ENCODE results near the gene LMNA. TPM values are rescaled to one million over a fixed set of nuclear protein-coding genes. Genes with fewer than 3 reads are reported as not detected.

LMNA gene
- total RNA-seq, 1 experiment from 2014 or later: 51.0 TPM

- peak; percentile 67; the same call in 2 of the 3 replicates for TF ChIP-seq CTCF (conservative IDR thresholded peaks at IDR 0.05)
- Histone ChIP-seq H3K79me2 (ENCODE audit: insufficient read depth, low read length) (no peaks in the 10 kb centered on the region), H3K56ac (ENCODE audit: insufficient read length, low read depth, low read length) (no peak overlapping the region), H4K20me1 (ENCODE audit: control insufficient read depth, insufficient read depth, insufficient read length) (no peaks in the 10 kb centered on the region), H3K4me1 (ENCODE audit: insufficient read depth, low read length) (peaks cover 9% of the 10 kb centered on the region; the same call in 1 of the 2 replicates), H2BK120ac (ENCODE audit: low read depth, low read length, poor library complexity, severe bottlenecking) (no peak overlapping the region), H3K14ac (ENCODE audit: insufficient read depth, low read length) (peak overlapping the region; percentile 54; the same call in 1 of the 2 replicates), H2BK12ac (ENCODE audit: insufficient read length, low read depth, low read length) (no peak overlapping the region), H3K79me1 (ENCODE audit: insufficient read depth, low read depth, low read length, poor library complexity, severe bottlenecking) (no peaks in the 10 kb centered on the region), H4K5ac (ENCODE audit: insufficient read length, low read depth, low read length) (no peak overlapping the region), H3K27ac (ENCODE audit: insufficient read length, low read depth, low read length) (peak overlapping the region; percentile 71), H2AK5ac (ENCODE audit: insufficient read length, low read length) (no peak overlapping the region), H3K9me3 (ENCODE audit: control insufficient read depth, low read depth, low read length) (no peaks in the 10 kb centered on the region), H3K4me2 (ENCODE audit: insufficient read depth, insufficient read length, low read length) (peak overlapping the region; percentile 17), H3K27me3 (ENCODE audit: insufficient read depth, low read length) (no peaks in the 10 kb centered on the region), H2BK5ac (ENCODE audit: insufficient read length, low read length) (no peak overlapping the region), H3K18ac (ENCODE audit: insufficient read length, low read depth, low read length) (peak overlapping the region; percentile 85), H3K9ac (ENCODE audit: extremely low read depth, insufficient read length, low read length) (no peak overlapping the region), H2AFZ (ENCODE audit: low read length) (no peak overlapping the region), H2BK20ac (ENCODE audit: low read depth, low read length, poor library complexity, severe bottlenecking) (no peak overlapping the region), H3K4ac (ENCODE audit: low read depth, low read length) (no peak overlapping the region), H3K23ac (ENCODE audit: insufficient read length, low read depth, low read length) (no peak overlapping the region), H4K91ac (ENCODE audit: insufficient read length, low read depth, low read length) (no peak overlapping the region), H3T11ph (ENCODE audit: low read length) (no peak overlapping the region), H3K23me2 (ENCODE audit: insufficient read length, low read depth, low read length, poor library complexity, severe bottlenecking) (no peaks in the 10 kb centered on the region), H4K8ac (replicated peaks; ENCODE audit: insufficient read length, low read depth, low read length) (no peak overlapping the region), H2BK15ac (ENCODE audit: low read depth, low read length) (no peak overlapping the region)
- H3K4me1 Mint-ChIP-seq: peaks cover 55 to 64% of the 10 kb centered on the region in 2 experiments
- H3K4me3 Mint-ChIP-seq: peak overlapping the region; percentile 14 to 36
- H3K9me3 Mint-ChIP-seq: no peaks in the 10 kb centered on the region
- no peaks in the 10 kb centered on the region for H3K27me3 Mint-ChIP-seq (ENCODE audit: low read depth)
- peak; percentile 94 for DNase-seq
- WGBS (ENCODE audit: extremely low coverage, insufficient read length, low lambda C conversion rate): no CpG with 5 or more reads among the region's 14 CpGs
- peak overlapping the region; percentile 87 to 98 (median 93); a peak in 6 of 7 replicates for H3K27ac Mint-ChIP-seq
- H3K36me3 Mint-ChIP-seq (ENCODE audit: insufficient read depth in 1 of 3, low read depth in 3 of 3): peaks cover 0 to 12% (median 5%) of the 10 kb centered on the region in 3 experiments; a peak in 4 of 7 replicates
Observed at GRCh38 chr1:156123356-156124196, 9.1 kb downstream of the LMNA start.

Measured in H9 (cell line).